Activated CD8-positive, alpha-beta memory T cell treated with anti-CD3 and anti-CD28 coated beads, Interleukin-2, amount 10 ng/mL, durations not matched to agents 7 days and 5 days (primary cell): ENCODE measurements around the gene MYH7B. TPM values are rescaled to one million over a fixed set of nuclear protein-coding genes. Genes with fewer than 3 reads are reported as not detected.

ENCODE experiments used
- ATAC-seq: fragments of 150-1000 bp; cut with Tn5 transposase; one replicate; pipeline ENCODE4 v1.10.0; 2021; ENCODE audit warnings: moderate library complexity
- CTCF ChIA-PET: fragments of 350-600 bp; sonication (Branson Sonifier 250); formaldehyde crosslinking; loops from one replicate; lab custom pipeline; 2021; ENCODE audit warnings: antibody characterized with exemption; lab: Charles Lee
- DNase-seq: peaks from one replicate; pipeline ENCODE4 v3.0.0-alpha.2; 2020
- H3K27ac Mint-ChIP-seq: one replicate; pipeline ENCODE4 v1.8.0; 2021; ENCODE audit warnings: mild to moderate bottlenecking, mixed read lengths
- H3K27me3 Mint-ChIP-seq: one replicate; pipeline ENCODE4 v1.8.0; 2021; ENCODE audit warnings: mixed read lengths
- H3K36me3 Mint-ChIP-seq: one replicate; pipeline ENCODE4 v1.8.0; 2021; ENCODE audit warnings: mild to moderate bottlenecking, mixed read lengths
- H3K4me1 Mint-ChIP-seq: one replicate; pipeline ENCODE4 v1.8.0; 2021; ENCODE audit warnings: mixed read lengths
- H3K4me3 Mint-ChIP-seq: one replicate; pipeline ENCODE4 v1.8.0; 2021; ENCODE audit warnings: mild to moderate bottlenecking, moderate library complexity, mixed read lengths
- H3K9me3 Mint-ChIP-seq: one replicate; pipeline ENCODE4 v1.8.0; 2022; ENCODE audit warnings: low read depth, mixed read lengths
- microRNA-seq: library from miRNA; unstranded; fragments of <30 nt; microRNA quantifications from one replicate; pipeline ENCODE4 v1.2.0, GENCODE V29; 2022
- total RNA-seq, 2 experiments: library from RNA; stranded (reverse); gene quantifications; one replicate each; pipeline ENCODE4 v1.2.3, GENCODE V29; 2021

Gene MYH7B
- total RNA-seq, 2 experiments from 2014 or later, result 0.16 to 0.26 TPM

GRCh38 chr20:35002426-35003210, 47.0 kb downstream of the MYH7B start:
- DNase-seq, result no peak
- H3K36me3 Mint-ChIP-seq, result peaks cover 15% of the 10 kb centered on the region
- H3K27ac Mint-ChIP-seq, result no peak overlapping the region
- no peaks in the 10 kb centered on the region for H3K27me3 Mint-ChIP-seq
- no peak for ATAC-seq
- CTCF ChIA-PET, result no interaction called here
- H3K4me3 Mint-ChIP-seq, result no peak overlapping the region
- H3K4me1 Mint-ChIP-seq, result peaks cover 5% of the 10 kb centered on the region
- no peaks in the 10 kb centered on the region for H3K9me3 Mint-ChIP-seq

GRCh38 chr20:35003211-35004031, 47.8 kb downstream of the MYH7B start:
- H3K4me3 Mint-ChIP-seq, result no peak overlapping the region
- no peaks in the 10 kb centered on the region for H3K9me3 Mint-ChIP-seq
- DNase-seq (no peak), ATAC-seq (no peak)
- no peaks in the 10 kb centered on the region for H3K27me3 Mint-ChIP-seq
- H3K4me1 Mint-ChIP-seq, result no peaks in the 10 kb centered on the region
- no peak overlapping the region for H3K27ac Mint-ChIP-seq
- CTCF ChIA-PET, result no interaction called here
- peaks cover 12% of the 10 kb centered on the region for H3K36me3 Mint-ChIP-seq

GRCh38 chr20:35004051-35004725, 48.5 kb downstream of the MYH7B start:
- H3K4me3 Mint-ChIP-seq, result no peak overlapping the region
- no peaks in the 10 kb centered on the region for H3K9me3 Mint-ChIP-seq
- no peak overlapping the region for H3K27ac Mint-ChIP-seq
- no peaks in the 10 kb centered on the region for H3K4me1 Mint-ChIP-seq
- H3K36me3 Mint-ChIP-seq, result peaks cover 13% of the 10 kb centered on the region
- ATAC-seq, result no peak
- CTCF ChIA-PET, result no interaction called here
- no peak for DNase-seq
- H3K27me3 Mint-ChIP-seq, result no peaks in the 10 kb centered on the region

GRCh38 chr20:35004749-35005462, 49.2 kb downstream of the MYH7B start:
- no peak for ATAC-seq
- CTCF ChIA-PET, result no interaction called here
- no peaks in the 10 kb centered on the region for H3K9me3 Mint-ChIP-seq
- H3K4me3 Mint-ChIP-seq, result no peak overlapping the region
- no peaks in the 10 kb centered on the region for H3K27me3 Mint-ChIP-seq
- H3K4me1 Mint-ChIP-seq, result no peaks in the 10 kb centered on the region
- peaks cover 18% of the 10 kb centered on the region for H3K36me3 Mint-ChIP-seq
- no peak for DNase-seq
- no peak overlapping the region for H3K27ac Mint-ChIP-seq

Small RNA genes lying within 50 kb of the gene (microRNA-seq; reads per million reads assigned to microRNA genes)
- not detected for gene MIR499A
- not detected for gene MIR499B

Other genes starting within 250 kb of the MYH7B start
- gene NCOA6, start 130.2 kb upstream of the MYH7B start, total RNA-seq, result 10 to 100 TPM; 29.5 to 34.0 TPM
- 1 to 10 TPM; 3.5 to 4.6 TPM for gene GGT7, start 83.0 kb upstream of the MYH7B start, total RNA-seq
- gene ACSS2, start 79.3 kb upstream of the MYH7B start, total RNA-seq, result 10 to 100 TPM in 1 of 2 experiments, 1 to 10 TPM in 1; 8.9 to 22.5 TPM
- gene GSS, start 62 bp upstream of the MYH7B start, total RNA-seq, result 10 to 100 TPM; 59.4 to 64.6 TPM
- gene TRPC4AP, start 136.9 kb downstream of the MYH7B start, total RNA-seq, result 10 to 100 TPM; 56.9 to 70.9 TPM
- gene EDEM2, start 191.5 kb downstream of the MYH7B start, total RNA-seq, result 10 to 100 TPM; 23.9 to 25.6 TPM
- 1 to 10 TPM; 1.5 to 2.4 TPM for gene PROCR, start 216.2 kb downstream of the MYH7B start, total RNA-seq